HG02885 (cell line): ENCODE measurements around the gene ZFP1.

Source experiments
- ATAC-seq: cut with Tn5 transposase; IDR thresholded peaks from one replicate; pipeline ENCODE4 v1.9.1; 2021; ENCODE audit warnings: mild to moderate bottlenecking; ENCODE audit not compliant: unreplicated experiment, poor library complexity

Gene ZFP1

DNA sequence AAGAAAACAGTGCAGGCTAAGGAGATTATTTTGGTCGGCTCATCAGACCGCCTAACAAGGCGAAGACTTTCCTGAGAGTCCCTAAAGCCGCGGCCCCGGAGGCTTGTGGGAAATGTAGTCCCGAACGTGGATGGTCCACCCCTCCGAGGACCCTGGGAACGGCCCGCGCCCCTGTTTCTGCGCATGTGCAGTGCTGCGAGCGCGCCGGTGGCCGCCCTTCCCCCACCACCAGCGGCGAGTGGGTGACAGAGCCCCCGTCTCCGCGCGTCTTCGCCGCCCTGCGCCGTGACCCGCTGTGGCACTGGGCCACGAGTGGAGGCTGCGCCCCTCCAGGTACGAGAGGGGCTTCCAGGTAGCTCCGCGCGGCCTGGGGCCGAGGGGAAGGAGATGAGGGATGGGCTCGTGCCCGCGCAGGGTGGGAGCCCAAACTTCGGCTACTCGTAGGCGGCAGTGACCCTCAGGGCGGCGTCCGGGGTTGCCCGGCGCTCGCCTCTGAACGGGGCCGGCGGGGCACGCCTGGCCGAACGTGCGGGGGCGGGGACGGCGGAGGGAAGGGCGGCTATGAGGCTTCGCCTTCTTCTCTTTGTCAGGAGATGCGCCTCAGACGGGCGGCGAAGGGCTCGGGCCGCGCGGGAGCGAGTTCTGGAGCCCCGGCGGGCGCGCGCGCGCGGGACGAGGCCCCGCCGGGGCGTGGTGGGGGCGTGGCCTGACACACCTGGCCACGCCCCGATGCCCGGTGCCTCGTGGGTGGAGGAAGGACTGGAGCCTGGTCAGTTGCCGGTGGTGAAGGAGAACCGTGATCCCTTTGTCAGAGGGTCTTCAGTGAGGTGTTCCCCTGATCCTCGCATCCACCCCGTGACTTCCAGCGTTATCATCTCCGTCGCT lies at the start of gene ZFP1:
Gene ZFP1 (plus strand): TSS at position 214 of the 885 bp plus-strand sequence. CDS start 4,428 bp downstream, outside the sequence.
- ATAC-seq = peak; percentile 87

DNA sequence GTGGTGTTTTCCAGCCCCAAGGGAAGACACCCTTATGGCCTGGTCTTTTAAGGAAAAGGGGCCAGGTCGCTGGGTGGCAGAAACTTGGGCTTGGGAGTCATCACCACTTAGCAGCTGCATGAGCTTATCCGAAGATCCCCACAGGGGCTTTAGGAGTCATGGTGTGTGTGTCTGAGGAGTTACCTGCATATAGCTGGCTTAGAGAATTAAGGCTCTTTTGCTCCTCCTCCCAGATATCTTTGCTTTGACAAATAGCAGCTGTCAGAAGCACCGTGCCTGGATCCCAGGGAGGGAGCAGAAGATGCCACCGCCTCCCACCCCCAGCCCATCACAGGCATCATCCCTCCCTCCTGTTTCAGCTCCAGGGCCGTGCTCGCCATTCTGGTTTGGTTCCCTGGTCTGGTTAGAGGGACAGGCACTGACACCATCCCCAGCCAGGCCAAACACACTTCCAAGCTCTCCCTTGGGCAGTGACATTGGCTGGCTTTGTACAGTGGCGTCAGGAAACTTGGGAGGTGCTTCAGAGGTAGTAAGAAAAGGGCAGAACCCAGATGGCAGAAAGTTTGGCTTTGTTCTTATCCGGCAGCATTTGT lies 49.2 kb upstream of the ZFP1 start:
- ATAC-seq = no peak

DNA sequence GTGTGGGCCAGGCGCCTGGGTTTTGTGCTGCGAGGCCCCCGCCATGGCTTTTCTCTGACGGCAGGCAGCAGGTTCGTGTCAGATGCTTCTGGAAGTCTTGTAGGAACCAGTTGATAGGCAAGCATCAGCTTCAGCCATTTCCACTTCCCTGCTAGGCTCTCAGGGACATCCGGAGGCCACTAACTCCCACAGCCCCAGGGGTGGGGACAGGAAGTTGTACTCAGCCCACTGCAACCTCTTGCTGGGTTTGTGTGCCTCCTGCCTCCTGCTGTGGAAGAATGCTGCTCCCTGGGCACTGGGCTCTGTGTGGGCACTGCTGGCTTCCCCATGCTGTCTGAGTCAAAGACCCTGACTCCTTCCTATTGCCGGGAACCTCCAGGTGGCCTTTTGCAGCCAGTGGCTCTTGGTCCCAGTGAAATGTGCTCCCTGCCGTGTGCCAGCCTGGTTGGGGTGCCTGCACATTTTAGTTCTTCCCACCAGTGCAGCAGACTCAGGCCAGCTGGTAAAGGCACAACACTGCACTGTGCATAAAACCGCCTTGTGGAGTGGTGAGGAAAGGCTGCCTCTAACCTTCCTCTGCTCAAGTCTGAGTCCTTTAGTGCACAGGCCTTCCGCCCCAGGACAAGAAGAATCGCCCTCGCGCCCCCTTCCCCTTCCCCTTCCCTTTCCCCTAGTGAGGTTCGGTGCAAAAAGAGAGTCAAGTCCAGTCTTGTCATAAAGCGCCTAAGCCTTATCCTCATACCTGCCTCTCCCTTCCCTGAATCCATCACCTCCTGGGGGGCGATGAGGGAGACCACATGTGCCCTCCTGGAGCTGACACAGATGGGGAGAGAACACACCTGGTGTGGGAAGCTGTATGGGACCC lies 48.4 kb upstream of the ZFP1 start:
- ATAC-seq = peak; percentile 49

DNA sequence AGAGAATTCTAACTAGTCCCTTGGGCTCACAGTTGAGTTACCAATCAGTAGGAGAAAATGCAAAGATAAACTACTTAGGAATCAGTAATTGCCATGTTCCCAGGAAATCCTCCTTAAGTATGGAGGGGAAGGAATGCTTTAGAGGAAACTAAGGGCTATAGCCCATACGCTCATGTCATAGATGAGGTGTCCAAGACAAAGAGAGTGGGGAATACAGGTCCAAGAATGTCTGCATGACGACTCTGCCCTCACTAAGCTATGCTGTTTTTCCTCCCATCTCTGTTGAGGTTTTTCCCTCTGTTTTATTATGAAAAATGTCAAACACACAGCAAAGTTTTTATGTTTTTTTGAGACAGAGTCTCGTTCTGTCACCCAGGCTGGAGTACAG lies 47.7 kb upstream of the ZFP1 start:
- ATAC-seq = no peak

DNA sequence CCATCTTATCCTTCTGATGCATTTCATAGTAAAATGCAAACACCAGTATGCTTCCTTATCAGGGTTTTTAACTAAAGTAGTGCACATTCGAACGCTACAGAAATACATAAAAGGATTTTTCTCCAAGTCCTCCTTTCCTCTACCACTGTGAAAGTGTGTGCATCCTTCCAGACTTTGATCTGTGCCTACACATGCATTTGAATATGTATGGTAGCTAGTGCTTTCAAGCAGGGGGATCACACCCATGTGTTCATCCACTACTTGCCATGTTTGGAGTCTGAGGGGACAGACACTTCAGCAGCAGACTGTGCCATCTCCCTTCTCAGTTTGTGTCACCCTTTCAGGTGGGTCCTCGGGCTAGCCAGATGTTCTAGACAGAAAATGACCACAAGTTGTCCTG lies 46.7 kb upstream of the ZFP1 start:
- no peak for ATAC-seq

DNA sequence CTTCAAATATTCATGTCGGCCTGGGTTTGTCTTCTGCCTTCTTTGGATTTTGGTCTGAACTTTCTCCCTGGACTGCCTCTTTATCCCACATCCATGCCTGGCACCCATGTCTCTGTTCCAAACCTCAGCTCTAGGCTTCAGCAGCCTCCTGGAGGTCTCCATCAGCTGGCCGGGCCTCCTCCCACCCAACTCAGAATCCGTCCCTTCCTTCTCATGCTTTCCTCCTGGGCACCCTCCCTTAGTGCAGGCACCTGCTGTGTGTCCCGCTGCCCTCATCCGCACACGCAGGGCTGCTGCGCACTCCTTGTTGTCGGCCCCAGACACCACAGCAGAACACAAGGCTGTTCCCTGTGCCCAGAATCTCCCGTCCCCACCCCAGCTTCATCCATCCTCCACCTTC lies 45.7 kb upstream of the ZFP1 start:
- ATAC-seq = no peak

DNA sequence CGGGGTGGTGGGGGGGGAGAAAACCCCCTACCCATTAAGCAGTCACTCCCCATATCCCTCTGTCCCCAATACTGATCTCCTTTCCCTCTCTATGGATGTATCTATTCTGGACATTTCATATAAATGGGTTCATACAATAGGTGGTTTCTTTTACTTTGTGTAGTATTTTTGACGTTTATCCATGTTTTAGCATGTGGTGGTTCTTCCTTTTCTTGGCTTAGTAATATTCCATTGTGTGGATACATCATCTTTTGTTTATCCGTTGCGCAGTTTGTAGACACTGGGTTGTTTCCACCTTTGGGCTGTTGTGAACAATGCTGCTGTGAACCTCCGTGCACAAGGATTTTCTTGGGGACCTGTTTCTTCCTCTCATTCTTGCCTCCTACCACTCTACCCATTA lies 44.3 kb upstream of the ZFP1 start:
- ATAC-seq = no peak

DNA sequence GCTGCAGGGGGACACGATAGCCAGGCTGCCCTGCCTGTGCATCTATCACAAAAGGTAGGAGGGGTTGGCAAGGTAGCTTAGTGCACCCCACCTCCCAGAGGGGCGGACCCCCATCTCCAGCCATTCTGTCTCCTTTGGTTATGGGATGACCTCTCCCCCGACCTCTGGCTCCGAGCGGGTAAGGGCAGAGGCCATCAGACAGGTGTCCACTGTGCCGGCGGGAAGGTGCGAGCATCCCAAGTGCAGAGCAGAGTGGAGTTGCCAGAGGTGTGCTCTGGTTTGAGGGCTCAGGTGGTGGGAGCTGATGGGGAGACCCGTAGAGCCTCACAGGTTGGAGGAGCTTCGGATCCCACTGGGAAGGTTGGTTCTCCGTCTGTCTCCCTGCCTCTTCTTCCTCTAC lies 43.5 kb upstream of the ZFP1 start:
- no peak for ATAC-seq

DNA sequence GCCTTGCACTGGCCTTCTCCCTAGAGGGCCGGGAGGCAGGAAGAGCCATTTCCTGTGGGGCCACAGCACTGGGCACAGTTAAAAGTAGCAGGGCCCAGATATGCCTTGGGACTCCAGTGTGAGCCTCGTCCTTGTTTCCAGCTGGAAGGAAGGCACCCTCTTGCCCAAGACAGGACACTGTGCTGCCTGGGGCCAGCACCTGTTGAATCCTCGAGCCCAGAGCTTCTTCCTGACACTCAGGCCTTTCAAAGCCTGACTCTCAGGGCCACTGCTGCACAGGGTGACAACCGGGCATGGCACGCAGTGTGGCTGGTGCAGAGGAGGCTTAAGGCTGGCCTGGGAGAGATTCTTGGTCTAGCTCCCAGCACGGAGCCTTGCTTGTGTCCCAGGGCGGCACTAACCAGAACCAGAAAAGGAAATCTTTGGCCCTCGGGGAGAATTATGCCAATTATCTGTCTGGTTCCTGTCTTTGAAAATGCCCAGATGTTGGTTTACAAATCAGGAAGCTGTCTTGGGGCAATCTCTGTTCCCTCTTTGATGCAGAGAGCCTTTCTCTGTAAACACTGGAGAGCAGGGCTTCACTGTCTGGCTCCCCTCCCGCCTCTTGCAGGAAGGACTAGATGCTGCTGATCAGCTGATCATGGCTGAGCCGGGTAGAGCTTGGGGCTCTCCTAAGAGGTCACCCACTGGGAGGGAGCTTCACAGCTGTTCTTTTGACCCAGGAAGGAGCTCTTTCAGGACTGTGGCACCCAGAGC lies 42.8 kb upstream of the ZFP1 start:
- ATAC-seq = no peak

DNA sequence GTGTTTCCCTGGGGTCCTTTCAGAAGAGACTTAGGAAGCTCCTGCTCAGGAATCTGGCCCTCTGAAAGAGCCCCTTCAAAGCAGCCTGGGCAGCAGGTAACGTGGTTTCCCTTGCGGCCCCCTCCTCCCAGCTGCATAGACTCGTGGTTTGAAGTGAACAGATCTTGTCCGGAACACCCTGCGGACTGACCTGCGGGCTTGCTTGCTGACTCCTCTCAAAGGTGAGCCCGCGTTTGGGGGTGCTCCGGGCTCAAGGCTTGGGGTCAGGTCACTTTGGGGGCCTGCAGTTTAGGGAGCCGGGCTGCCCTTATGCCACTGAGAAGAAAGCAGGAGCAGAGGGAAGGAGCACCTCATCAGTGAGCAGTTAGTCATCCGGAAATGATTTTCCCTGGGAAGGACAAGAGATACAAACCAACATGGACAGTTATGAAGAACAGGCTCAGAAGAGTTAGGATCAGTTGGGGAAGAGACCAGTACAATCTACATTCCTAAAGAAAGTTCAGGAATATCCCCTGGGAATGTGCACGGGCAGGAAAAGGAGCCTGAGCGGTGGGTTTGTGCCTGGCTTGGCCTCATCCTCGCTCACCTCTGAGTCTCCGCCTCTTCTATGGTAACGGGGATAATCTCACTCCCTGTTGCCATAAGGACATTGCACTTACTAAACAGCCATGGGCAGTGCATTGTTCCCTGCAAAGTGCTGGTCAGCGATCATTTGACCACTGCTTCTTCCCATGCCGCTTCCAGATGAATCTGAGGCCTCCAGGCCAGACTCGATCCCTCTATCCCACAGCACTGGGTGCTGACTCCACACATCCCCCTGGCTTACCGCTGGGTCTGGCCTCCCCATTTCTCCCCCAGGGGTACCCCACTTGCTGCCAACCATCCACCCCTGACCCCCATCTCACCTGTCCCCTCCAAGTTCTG lies 41.7 kb upstream of the ZFP1 start:
- no peak for ATAC-seq

DNA sequence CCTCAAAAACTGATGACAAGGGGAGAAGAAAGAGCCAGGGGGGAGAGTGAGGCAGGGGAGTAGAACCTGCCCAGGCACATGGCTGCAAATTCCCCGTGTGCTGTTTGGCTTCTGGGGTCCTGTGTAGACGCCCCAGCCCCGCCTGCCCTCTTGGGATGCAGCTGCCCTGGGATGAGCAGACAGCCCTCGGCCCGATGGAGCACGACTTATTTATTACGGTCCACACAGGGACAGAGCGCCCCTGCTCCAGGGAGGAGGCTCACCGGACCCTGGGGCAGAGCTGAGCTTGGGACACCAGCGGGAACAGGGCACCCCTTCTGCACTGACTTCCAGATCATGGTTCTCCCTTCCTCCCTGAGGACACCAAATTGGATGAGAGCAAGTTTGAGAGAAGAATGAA lies 40.8 kb upstream of the ZFP1 start:
- ATAC-seq = no peak

DNA sequence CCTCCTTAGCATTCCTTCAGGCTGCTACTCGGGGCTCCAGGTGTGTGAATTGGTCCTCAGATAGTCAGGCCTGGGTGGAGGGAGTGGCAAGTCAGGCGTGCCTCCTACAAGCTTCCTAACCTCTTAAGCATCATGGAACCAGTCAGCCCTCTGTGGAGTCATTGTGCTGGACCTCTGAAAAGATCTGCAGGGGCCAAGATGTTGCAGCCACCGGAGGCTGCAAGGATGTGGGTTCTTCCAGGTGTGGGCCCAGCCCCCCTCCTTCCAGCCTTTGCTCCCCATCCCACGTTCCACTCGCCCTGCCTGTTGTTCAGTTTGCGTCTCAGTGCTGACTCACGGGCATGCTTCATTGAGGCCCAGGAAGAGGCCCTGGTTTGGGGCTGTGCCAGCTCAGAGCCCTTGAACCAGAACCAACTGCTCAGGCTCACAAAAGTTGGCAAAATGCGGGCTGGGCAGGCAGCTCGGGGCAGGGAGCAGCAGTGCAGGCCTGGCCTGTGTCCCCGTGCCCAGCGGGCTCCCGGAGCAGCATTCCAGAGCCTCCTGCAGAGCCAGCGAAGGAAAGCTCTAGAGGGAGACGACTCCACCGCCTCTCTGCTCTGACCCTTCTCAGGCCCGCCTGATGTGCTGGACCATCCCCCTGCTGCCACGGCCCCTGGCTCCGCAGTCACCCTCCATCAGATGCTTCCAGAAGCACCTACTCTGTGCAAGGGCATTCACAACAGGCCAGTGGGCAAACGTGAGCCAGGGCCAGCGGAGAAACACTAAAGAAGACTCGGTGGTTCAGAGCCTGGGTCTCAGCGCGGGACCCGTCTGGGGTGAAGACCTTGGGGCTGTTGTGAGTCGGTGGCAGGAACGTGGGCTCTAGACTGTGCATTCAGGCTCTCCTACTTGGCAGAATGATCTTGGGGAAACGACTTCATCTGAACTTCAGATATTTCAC lies 39.3 kb upstream of the ZFP1 start:
- no peak for ATAC-seq

DNA sequence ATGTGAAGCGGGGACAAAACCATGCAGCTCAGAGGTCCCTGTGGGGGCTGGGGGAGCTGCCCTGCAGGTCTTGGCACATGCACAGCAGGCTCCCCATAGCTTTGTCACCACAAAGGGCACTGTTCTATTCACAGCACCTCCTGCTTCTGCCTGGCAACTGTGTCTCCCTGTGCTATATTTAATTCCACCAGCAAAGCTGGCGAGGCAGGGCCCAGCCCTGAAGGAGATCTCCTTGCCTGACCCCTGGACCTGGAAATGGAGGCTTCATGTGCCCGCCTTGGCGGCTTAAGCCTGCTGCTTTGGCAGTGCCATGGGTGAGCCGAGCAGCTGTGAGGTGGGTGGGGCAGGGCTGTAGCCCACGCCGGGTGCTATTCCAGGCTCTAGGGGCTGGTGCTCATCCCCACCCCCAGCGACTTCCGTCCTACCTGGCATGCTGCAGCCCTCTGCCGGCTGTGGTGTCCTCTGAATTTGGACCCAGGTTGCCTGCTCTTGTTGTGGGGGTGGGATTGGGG lies 38.5 kb upstream of the ZFP1 start:
- ATAC-seq = no peak

DNA sequence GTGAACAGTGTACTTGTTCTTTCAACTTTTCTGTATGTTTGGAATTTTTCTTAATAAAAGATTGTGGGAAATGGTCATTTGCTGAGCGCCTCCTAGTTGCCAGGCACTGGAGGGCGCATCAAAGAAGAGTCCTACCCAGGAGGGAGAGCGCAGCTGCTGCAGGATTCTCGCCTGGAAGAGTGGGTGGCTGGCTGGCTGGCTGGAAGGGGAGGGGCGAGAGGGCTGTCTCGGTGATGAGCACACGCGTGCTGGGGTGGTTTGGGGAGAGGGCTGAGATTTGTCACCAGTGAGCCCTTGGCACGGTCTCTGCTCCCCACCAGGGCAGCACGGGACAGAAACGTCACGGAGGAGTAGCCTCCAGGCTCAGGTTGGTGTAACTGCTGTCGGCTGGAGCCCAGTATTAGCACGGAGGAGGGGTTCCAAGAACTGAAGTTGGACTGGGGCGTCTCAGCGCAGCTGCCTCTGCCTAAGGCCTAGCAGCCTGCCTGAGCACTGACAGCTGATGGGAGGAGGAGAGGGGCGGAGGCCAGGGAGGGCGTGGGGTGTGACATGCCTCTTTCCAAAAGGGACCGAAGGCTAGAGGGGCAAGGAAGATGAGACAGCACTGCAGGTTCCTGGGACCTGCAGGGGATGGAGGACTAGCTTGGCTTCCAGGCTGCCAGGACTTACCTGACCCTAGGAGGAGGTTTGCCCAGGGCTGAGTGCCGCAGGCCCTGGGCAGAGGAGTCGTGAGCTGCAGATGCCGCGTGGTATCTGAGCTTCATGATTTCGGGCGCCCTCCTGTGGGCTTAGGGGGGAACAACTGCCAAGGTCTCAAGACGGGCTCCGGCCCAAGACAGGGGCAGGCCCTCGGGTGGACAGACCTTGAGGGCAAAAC lies 37.4 kb upstream of the ZFP1 start:
- ATAC-seq = peak; percentile 82

DNA sequence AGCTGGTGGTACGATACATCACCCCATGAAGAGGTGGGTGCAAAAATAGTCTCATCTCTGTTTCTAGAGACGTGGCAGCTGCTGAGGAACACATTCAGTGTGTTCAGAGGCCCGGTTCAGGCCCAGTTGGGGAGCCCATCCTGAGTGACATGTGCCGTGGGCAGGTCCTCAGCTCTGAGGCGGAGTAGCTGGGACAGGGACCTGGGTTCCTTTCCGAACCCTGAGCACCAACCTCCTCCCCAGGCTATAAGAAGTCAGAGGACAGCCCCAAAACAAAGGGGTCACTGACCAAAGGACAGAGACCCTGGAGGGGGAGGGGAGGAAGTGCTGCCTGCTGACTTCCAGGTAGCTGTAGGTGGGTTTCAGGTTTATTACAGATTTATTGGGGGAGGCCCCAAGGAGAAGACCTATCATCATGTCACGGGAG lies 36.8 kb upstream of the ZFP1 start:
- ATAC-seq = no peak

DNA sequence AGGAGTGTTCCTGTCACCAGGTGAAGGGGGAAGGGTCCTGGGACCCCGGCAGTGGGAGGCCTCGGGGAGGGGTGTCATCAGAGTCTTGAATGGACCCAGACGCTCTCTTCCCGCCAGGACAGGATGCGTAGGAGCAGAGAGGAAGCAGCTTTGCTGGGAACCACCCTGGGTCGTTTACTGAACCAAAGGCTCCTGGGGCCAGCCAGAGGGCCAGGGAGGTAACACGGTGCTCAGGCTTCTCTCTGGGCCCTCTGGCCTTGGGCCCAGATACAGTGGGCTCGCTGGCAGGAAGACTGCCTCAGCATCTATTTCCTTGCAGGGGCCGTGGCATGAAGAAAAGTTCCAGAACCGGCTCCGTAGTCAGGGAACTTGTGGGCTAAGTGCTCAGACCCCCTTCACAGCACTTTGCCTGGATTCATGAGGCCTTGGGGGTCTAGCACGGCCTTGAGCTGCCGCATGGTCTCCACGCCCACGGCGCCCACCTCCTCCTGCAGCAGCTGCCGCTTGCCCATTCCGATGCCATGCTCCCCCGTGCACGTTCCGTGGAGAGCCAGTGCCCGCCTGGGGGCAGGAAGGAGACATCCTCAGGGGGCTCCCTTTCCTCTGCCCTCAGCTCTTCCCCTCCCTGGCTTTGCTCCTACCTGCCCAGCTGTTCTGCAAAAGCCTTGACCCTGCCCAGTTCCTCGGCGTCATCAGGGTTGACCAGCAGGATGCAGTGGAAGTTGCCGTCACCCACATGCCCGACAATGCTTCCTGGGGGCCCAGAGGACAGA lies 36.2 kb upstream of the ZFP1 start:
- no peak for ATAC-seq
